H4 (cell line): ENCODE measurements around the gene MAGEH1. TPM values are rescaled to one million over a fixed set of nuclear protein-coding genes. Genes with fewer than 3 reads are reported as not detected.

Source experiments
- DNase-seq: peaks from one replicate; pipeline ENCODE4 v3.0.0-alpha.2; 2015; ENCODE audit warnings: low spot score
- total RNA-seq: library from RNA; depleted of rRNA; stranded (reverse); fragments of >200 nt; shearing (Covaris generic); gene quantifications from 2 replicates; pipeline ENCODE4 v1.2.3, GENCODE V29; 2014; rRNA removed

MAGEH1 gene
- total RNA-seq, 1 experiment from 2014 or later, result 44.3 TPM

- no peak for DNase-seq
Measured at GRCh38 chrX:55490121-55490520, 38.2 kb downstream of the MAGEH1 start.

DNA sequence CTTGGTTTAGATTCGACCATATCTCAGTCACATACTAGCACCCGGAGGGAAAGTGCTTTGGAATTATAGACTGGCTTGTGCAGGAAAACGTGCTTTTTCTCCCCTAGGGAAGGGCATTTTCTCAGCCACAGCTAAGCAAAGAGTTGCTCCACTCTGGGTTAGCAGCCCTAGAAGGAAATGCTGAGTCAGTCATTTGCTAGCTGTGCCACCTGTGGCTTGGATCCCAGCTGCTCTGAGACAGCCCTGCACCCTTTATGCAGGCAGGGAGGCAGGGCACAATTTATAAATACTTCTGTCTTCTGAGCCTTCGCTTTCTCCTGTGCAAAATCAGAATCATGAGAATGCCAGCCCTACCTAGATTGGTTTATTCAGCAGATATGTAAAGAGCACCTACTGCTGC is 39.0 kb downstream of the MAGEH1 start:
- no peak for DNase-seq

Other genes starting within 250 kb of the MAGEH1 start
- 37.9 and 40.5 TPM in 2 replicates for gene PAGE5, start 231.8 kb upstream of the MAGEH1 start, total RNA-seq
- not detected in 2 replicates for gene PAGE3, start 187.2 kb upstream of the MAGEH1 start, total RNA-seq
- 0.78 and 0.91 TPM in 2 replicates for gene USP51, start 37.7 kb downstream of the MAGEH1 start, total RNA-seq
- gene FOXR2, start 171.3 kb downstream of the MAGEH1 start, total RNA-seq, result 7.5 and 8.1 TPM in 2 replicates